ENCODE results near the gene MDFIC. TPM values are rescaled to one million over a fixed set of nuclear protein-coding genes. Genes with fewer than 3 reads are reported as not detected.

MDFIC gene
- total and polyA plus RNA-seq, 2 experiments from 2014 or later: 3.0 to 5.2 TPM

DNA sequence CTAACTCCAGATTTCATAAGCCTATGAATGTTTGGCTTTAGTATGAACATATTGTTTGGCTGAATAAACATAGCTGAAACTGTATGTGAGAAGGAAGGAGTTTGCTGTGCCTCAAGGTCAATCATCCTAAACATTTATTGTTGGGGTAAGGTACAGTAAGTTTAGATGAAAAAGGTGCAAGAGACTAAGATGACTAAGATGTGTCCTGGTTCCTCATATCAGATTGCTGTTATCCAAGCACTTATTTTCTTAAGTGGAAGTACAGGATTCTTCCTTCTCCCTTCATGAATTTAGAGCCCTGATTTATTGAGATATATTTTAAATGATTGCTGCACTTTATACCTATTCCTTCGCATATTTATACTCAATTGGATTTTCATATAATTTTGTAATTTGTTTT lies 12.2 kb downstream of the MDFIC start:
- H3K4me2 ChIP-seq: no peak overlapping the region
- no peak for DNase-seq (ENCODE audit: low spot score)
- no peak overlapping the region for H3K27ac ChIP-seq (ENCODE audit: low read depth)
- Mint-ChIP-seq H3K4me3 (no peak overlapping the region), H3K27ac (no peak overlapping the region), H3K4me1 (peaks cover 7% of the 10 kb centered on the region), H3K36me3 (ENCODE audit: low read depth) (no peaks in the 10 kb centered on the region), H3K9me3 (no peaks in the 10 kb centered on the region), H3K27me3 (ENCODE audit: insufficient read depth, low read depth, poor library complexity) (no peaks in the 10 kb centered on the region)
- H2AFZ ChIP-seq: no peak overlapping the region
- no peaks in the 10 kb centered on the region for H3K36me3 ChIP-seq (ENCODE audit: insufficient read depth)
- no peaks in the 10 kb centered on the region for H3K79me2 ChIP-seq (replicated peaks; ENCODE audit: insufficient read depth)
- peaks cover 4% of the 10 kb centered on the region; the same call in 1 of the 2 replicates for H3K9me2 ChIP-seq (ENCODE audit: insufficient read depth)
- no peak for ATAC-seq
- no peaks in the 10 kb centered on the region for H3K27me3 ChIP-seq (ENCODE audit: insufficient read depth)
- no peak overlapping the region for H3K4me3 ChIP-seq
- TF ChIP-seq, protein P1, sequence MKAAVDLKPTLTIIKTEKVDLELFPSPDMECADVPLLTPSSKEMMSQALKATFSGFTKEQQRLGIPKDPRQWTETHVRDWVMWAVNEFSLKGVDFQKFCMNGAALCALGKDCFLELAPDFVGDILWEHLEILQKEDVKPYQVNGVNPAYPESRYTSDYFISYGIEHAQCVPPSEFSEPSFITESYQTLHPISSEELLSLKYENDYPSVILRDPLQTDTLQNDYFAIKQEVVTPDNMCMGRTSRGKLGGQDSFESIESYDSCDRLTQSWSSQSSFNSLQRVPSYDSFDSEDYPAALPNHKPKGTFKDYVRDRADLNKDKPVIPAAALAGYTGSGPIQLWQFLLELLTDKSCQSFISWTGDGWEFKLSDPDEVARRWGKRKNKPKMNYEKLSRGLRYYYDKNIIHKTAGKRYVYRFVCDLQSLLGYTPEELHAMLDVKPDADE (IDR thresholded peaks at IDR 0.05): no peak
- TF ChIP-seq EZH2 (IDR thresholded peaks at IDR 0.05; ENCODE audit: low read depth, unreplicated experiment): no peak
- TF ChIP-seq CREB1 (CRISPR knock-in tag; IDR thresholded peaks at IDR 0.05; ENCODE audit: low read depth): no peak
- TF ChIP-seq, protein P2, sequence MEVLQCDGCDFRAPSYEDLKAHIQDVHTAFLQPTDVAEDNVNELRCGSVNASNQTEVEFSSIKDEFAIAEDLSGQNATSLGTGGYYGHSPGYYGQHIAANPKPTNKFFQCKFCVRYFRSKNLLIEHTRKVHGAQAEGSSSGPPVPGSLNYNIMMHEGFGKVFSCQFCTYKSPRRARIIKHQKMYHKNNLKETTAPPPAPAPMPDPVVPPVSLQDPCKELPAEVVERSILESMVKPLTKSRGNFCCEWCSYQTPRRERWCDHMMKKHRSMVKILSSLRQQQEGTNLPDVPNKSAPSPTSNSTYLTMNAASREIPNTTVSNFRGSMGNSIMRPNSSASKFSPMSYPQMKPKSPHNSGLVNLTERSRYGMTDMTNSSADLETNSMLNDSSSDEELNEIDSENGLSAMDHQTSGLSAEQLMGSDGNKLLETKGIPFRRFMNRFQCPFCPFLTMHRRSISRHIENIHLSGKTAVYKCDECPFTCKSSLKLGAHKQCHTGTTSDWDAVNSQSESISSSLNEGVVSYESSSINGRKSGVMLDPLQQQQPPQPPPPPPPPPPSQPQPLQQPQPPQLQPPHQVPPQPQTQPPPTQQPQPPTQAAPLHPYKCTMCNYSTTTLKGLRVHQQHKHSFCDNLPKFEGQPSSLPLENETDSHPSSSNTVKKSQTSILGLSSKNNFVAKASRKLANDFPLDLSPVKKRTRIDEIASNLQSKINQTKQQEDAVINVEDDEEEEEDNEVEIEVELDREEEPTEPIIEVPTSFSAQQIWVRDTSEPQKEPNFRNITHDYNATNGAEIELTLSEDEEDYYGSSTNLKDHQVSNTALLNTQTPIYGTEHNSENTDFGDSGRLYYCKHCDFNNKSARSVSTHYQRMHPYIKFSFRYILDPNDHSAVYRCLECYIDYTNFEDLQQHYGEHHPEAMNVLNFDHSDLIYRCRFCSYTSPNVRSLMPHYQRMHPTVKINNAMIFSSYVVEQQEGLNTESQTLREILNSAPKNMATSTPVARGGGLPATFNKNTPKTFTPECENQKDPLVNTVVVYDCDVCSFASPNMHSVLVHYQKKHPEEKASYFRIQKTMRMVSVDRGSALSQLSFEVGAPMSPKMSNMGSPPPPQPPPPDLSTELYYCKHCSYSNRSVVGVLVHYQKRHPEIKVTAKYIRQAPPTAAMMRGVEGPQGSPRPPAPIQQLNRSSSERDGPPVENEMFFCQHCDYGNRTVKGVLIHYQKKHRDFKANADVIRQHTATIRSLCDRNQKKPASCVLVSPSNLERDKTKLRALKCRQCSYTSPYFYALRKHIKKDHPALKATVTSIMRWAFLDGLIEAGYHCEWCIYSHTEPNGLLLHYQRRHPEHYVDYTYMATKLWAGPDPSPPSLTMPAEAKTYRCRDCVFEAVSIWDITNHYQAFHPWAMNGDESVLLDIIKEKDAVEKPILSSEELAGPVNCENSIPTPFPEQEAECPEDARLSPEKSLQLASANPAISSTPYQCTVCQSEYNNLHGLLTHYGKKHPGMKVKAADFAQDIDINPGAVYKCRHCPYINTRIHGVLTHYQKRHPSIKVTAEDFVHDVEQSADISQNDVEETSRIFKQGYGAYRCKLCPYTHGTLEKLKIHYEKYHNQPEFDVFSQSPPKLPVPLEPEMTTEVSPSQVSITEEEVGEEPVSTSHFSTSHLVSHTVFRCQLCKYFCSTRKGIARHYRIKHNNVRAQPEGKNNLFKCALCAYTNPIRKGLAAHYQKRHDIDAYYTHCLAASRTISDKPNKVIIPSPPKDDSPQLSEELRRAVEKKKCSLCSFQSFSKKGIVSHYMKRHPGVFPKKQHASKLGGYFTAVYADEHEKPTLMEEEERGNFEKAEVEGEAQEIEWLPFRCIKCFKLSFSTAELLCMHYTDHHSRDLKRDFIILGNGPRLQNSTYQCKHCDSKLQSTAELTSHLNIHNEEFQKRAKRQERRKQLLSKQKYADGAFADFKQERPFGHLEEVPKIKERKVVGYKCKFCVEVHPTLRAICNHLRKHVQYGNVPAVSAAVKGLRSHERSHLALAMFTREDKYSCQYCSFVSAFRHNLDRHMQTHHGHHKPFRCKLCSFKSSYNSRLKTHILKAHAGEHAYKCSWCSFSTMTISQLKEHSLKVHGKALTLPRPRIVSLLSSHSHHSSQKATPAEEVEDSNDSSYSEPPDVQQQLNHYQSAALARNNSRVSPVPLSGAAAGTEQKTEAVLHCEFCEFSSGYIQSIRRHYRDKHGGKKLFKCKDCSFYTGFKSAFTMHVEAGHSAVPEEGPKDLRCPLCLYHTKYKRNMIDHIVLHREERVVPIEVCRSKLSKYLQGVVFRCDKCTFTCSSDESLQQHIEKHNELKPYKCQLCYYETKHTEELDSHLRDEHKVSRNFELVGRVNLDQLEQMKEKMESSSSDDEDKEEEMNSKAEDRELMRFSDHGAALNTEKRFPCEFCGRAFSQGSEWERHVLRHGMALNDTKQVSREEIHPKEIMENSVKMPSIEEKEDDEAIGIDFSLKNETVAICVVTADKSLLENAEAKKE (CRISPR knock-in tag; IDR thresholded peaks at IDR 0.05): no peak
- TF ChIP-seq ZNF114 (CRISPR knock-in tag; IDR thresholded peaks at IDR 0.05): no peak
- TF ChIP-seq JUNB (IDR thresholded peaks at IDR 0.05; ENCODE audit: unreplicated experiment): no peak
- TF ChIP-seq NANOG (IDR thresholded peaks at IDR 0.05; ENCODE audit: borderline replicate concordance): no peak
- no peak for TF ChIP-seq POLR2AphosphoS5 (IDR thresholded peaks at IDR 0.05; ENCODE audit: low read depth)
- TF ChIP-seq, protein P3, sequence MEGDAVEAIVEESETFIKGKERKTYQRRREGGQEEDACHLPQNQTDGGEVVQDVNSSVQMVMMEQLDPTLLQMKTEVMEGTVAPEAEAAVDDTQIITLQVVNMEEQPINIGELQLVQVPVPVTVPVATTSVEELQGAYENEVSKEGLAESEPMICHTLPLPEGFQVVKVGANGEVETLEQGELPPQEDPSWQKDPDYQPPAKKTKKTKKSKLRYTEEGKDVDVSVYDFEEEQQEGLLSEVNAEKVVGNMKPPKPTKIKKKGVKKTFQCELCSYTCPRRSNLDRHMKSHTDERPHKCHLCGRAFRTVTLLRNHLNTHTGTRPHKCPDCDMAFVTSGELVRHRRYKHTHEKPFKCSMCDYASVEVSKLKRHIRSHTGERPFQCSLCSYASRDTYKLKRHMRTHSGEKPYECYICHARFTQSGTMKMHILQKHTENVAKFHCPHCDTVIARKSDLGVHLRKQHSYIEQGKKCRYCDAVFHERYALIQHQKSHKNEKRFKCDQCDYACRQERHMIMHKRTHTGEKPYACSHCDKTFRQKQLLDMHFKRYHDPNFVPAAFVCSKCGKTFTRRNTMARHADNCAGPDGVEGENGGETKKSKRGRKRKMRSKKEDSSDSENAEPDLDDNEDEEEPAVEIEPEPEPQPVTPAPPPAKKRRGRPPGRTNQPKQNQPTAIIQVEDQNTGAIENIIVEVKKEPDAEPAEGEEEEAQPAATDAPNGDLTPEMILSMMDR (conservative IDR thresholded peaks at IDR 0.05; ENCODE audit: low read depth in 2 of 2): no peak
- no peak for TF ChIP-seq ZNF331 (CRISPR knock-in tag; IDR thresholded peaks at IDR 0.05; ENCODE audit: low read depth)
- no peak for TF ChIP-seq EZH2phosphoT487 (IDR thresholded peaks at IDR 0.05; ENCODE audit: unreplicated experiment)
- no peak for TF ChIP-seq STAT1 (IDR thresholded peaks at IDR 0.05; ENCODE audit: unreplicated experiment)
- H3K4me1 ChIP-seq (ENCODE audit: insufficient read depth): peaks cover 25% of the 10 kb centered on the region
- H3F3A ChIP-seq (replicated peaks; ENCODE audit: low read depth): no peaks in the 10 kb centered on the region
- H4K20me1 ChIP-seq (replicated peaks; ENCODE audit: insufficient read depth): no peaks in the 10 kb centered on the region
